ENCODE results near the gene IL36B. TPM values are rescaled to one million over a fixed set of nuclear protein-coding genes. Genes with fewer than 3 reads are reported as not detected.

Gene IL36B
- total RNA-seq, 2 donors from 2014 or later = not detected

DNA sequence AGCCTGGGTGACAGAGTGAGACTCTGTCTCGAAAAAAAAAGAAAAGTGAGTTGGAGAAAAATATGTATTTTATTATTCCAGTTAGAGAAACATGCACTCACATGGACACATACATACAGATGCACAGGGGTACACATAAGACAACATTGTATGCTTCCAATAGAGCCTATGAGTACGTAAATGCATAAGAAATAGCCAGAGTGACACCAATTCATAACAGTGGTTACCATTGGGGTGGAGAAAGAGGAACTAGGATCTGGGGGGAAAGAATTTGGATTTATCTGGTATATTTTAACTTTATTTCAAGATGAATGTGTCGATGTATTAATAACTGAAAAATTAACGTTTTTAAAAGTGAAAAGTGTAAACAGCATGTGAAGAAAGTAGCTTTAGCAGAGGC lies 31.4 kb downstream of the IL36B start:
- ATAC-seq = no peak
- DNase-seq = no peak
- intact Hi-C loops (cut with DNase I, micrococcal nuclease) = no loop called here

DNA sequence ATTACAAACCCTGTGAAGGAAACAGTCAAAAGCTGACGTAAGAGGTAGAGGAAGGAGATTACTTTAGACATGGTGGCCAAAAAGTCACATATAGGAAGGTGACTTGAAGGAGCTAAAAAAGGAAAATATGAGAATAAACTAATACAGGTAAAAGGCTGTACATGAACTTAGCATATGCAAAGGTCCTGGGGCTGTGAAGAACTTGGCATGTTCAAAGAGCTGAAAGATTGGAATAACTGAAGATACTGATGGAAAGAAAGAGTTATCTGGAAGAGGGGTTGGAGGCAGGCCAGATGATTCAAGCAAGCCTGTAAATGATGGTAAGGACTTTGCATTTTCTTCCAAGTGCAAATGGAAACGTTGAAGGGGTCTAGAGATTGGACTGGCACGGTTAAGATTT lies 34.2 kb downstream of the IL36B start:
- DNase-seq (no peak), ATAC-seq (no peak)
- intact Hi-C loops (cut with DNase I, micrococcal nuclease) = no loop called here

DNA sequence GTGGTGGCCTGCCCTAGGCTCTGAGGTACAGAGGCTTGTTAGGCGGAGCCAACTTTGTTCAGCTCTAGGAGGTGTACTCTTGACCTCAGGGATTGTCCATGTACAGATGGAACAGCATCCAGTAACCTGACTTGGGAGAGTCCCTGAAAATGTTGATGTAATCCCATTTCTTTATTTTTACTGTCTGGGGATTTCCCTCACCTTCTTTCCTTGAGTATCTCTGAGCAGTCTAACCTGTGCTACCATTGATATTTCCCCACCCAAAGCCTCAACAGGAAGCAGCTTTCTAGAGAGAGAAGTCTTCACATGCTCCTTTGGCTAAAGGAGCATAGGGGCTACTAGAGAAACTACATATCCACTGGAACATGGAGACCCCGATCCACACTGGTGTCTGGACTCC lies 37.0 kb downstream of the IL36B start:
- DNase-seq (no peak), ATAC-seq (no peak)
- intact Hi-C loops (cut with DNase I, micrococcal nuclease) = no loop called here

DNA sequence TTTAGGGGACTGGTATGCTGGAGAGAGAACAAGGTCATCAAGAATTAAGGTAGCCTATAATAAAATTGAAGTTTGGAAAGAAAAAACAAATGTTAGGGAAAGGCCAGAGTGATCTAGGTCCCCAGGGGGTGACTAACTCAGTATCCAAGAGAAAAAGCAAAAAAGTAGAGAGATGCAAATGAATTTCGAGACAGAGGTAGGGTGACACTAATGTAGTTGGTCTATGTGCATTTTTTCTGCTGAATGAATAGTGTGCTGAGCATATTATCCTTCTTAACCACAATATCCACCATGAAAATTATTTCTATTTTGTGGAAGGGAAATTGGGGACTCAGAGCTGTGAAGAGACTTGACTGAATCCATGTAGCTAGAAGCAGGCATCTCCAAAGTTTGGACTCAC lies 37.6 kb downstream of the IL36B start:
- no peak for ATAC-seq
- intact Hi-C loops (cut with DNase I, micrococcal nuclease) = no loop called here
- DNase-seq = no peak

DNA sequence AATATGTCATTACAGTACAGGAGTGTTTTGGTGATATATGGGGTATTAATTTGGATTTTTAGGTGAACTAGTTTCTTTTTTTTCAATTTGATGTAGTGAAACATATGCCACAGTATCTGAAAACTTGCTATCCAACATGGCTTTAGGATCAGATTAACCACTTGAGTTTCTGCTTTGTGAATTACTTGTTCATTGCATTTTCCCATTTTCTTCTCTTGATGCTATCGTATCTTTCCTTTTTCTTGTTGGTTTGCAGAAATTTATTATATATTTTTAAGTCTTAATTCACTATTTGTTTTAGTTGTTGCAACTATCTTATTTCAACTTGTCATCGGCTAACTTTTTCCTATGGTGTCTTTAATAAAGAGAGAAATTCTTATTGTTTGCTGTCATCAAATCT lies 38.6 kb downstream of the IL36B start:
- intact Hi-C loops (cut with DNase I, micrococcal nuclease) = no loop called here
- no peak for DNase-seq
- ATAC-seq = no peak

DNA sequence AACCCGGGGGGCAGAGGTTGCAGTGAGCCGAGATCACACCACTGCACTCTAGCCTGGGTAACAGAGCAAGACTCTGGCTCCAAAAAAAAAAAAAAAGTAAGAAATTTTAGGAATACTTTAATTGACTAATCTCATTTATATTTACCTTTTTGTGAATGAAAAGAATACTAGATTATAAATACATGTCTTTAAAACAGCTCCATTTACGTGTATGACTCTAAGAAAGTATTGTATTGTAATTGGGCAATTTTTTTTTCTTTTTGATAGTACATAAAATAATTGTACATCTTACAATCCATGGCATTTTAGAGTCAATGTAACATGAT lies 39.4 kb downstream of the IL36B start:
- DNase-seq (no peak), ATAC-seq (no peak)
- intact Hi-C loops (cut with DNase I, micrococcal nuclease) = no loop called here

DNA sequence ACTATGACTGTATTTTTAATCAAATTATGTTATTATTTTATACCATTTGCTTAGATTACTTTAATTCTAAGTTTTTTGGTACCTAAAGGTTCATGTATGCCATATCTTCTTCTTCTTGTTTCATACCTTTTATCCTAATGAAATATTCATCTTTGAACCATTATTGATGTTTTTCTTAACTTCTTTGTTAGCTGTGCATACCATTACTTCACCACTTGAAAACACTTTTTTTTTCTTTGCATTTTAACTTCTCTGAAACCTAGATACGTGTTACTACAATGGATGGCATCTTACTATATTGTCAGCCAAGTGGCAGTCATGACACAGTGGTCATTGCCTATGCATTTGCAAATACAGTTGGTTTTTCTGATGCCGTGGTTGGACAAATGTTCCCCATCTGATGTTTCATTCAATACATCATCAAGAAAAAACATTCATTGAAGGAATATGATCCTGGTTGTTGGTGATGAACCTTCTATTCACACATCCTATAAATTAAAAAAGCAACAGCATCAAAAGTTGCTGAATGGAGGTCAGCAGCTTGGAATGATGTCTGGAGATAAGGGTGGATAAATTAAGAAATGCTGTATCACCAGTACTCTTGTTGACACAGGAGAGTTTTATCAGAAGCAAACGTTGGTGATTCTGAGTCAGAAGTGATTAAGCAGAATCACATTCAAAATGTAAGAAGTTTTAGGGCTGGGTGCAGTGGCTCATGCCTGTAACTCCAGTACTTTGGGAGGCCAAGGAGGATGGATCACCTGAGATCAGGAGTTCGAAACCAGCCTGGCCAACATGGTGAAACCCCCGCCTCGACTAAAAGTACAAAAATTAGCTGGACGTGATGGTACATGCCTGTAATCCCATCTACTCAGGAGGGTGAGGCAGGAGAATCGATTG lies 40.0 kb downstream of the IL36B start:
- ATAC-seq (no peak), DNase-seq (no peak)
- intact Hi-C loops (cut with DNase I, micrococcal nuclease) = no loop called here

DNA sequence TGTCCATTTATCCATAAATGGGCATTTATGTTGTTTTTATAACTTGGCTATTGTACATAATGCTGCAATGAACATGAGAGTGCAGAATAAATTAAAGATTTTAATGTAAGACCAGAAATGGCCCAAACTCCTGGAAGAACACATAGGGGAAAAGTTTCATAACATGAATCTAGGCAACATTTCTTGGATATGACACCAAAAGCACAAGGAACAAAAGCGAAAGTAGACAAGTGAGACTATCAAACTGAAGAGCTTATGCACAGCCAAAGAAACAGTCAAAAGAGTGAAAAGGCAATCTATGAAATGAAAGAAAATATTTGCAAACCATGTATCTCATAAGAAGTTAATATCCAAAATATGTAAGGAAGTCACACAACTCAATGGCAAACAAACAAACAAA lies 41.6 kb downstream of the IL36B start:
- intact Hi-C loops (cut with DNase I, micrococcal nuclease) = no loop called here
- ATAC-seq = no peak
- no peak for DNase-seq

DNA sequence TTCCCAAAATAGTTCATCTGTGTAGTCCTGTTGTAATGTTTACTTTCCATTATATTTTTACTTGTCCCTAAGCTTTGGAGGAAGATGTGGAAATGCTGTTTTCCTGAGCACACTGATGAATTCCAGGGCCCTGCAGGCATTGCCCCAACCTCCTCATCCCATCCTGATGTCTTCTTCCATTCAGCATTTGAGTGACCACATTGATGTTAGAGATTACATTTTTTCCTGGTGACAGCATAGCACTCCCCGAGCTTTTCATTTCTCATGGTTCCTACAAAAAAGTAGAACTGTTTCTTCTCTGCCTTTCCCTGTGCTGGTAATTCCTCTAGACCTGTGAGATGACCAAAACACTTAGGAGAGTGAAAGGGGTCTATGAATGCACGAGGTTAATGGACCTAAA lies 42.6 kb downstream of the IL36B start:
- DNase-seq (no peak), ATAC-seq (no peak)

DNA sequence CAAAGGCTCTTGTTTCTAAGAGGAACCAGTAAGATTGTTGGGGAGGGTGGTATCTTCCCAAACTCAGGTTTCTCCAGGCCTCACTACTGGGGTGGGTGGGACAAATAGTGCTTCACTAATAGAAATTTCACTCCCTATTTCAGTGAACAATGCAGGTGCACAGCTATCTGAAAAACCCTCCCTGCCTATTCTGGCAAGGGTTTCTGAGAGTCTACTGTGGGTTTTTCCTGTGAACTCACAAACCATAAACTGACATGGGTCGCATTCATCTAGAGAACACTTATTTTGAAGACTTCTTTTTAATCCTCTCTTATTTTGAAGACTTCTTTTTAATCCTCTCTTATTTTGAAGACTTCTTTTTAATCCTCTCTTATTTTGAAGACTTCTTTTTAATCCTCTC lies 43.0 kb downstream of the IL36B start:
- intact Hi-C loops (cut with DNase I, micrococcal nuclease) = no loop called here
- DNase-seq (no peak), ATAC-seq (no peak)

More for the DNA sequence above, 42.6 kb downstream of the IL36B start:
- intact Hi-C loops (cut with DNase I, micrococcal nuclease) = no loop called here

DNA sequence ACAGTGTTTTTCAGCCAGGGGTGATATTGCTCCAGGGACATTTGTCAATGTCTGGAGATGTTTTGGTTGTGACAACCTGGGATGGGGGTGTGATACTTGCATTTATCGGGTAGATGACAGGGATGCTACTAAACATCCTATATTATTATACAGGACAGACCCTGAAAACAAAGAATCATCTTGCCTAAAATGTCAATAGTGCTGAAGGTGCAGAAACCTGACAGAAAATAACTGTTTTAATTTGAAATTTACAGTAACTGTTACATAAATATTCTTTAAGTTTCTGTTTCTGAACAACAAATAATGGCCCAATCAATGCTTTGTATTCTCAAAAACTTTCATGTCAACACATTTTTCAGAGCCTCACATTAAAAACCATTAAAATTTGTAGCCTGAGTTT lies 45.4 kb downstream of the IL36B start:
- no peak for ATAC-seq
- DNase-seq = no peak
- intact Hi-C loops (cut with DNase I, micrococcal nuclease) = no loop called here

DNA sequence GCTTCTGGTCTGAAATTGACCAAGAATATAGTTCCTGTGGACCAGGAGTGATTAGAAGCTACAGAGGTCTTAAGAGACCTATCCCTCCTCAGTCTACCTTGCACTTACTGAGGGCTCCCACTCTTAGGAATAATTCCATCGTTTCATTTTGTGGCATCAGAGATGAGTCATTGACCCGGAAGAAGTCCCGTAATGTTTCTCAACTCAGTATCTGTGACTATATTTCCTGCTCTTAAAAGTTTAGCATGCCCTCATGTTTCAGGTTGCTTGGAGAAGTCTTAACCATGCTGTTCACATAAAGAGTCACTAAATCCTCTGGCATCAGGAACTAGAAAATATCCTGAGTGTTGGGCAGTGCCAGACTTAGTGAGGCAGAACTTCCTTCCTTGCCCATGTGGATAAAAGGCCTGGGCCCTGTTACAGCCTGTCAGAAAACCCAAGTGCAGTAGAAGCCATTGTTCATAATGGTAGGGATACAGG lies 47.6 kb downstream of the IL36B start, which contains the start of gene IL36A:
Gene IL36A (plus strand): TSS at position 430 of the 480 bp plus-strand sequence. CDS start 413 bp downstream, outside the sequence.
- no peak for ATAC-seq
- DNase-seq = no peak
- intact Hi-C loops (cut with DNase I, micrococcal nuclease) = no loop called here

DNA sequence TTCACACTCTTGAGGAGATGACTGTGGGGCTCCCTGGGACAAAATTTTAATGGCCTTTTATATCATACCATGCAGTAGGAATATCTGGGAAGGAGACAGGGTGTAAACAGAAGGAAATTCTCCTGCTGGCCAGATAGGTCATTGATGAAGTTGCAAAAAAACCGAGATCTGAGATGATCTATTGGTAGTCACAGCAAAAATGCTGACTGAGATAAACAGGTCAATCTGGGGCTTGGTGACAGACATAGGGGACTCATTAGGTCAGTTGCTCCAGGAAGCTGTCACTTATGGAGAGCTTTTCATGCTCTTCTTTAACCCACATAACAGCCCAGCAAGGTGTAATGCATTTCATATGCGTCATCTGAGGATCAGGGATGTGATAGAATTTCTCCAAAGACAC lies 50.0 kb downstream of the IL36B start:
- intact Hi-C loops (cut with DNase I, micrococcal nuclease) = no loop called here
- DNase-seq = no peak
- ATAC-seq = no peak

DNA sequence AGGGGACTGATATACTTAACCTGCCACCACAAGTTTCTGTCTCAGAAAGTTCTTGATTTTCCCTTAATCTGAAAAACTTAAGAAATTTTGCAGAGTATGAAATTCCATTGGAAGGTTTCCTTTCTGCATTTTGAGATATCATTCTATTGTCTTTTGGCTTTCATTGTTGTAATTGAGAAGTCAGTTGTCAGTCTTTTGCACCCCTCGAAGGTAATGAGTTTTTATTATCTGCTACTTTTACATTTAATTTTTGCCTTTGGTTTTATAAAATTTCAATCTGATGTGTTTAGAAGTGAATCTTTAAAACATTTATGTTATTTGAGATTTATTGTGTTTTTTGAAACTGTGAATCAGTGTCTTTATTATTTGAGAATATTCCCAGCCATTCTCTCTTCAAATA lies 52.2 kb downstream of the IL36B start:
- intact Hi-C loops (cut with DNase I, micrococcal nuclease) = no loop called here
- ATAC-seq (no peak), DNase-seq (no peak)

DNA sequence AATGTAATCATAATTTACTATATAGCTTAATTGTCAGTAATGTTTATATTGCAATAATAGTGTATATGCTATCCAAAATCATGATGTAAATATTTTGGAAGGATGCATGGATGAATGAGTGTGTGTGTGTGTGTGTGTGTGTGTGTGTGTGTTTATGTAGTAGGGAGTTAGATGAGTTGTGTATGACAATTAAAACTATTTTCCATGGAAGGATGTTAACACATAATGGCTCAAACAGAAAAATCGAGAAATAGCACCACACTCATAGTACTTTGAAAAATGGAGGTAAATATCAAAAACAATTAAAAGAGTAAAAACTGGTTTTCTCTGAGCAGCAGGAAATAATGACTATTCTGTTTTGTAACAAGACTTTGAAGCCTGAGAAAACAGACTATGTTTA lies 55.5 kb downstream of the IL36B start:
- no peak for ATAC-seq
- no peak for DNase-seq
- intact Hi-C loops (cut with DNase I, micrococcal nuclease) = no loop called here

DNA sequence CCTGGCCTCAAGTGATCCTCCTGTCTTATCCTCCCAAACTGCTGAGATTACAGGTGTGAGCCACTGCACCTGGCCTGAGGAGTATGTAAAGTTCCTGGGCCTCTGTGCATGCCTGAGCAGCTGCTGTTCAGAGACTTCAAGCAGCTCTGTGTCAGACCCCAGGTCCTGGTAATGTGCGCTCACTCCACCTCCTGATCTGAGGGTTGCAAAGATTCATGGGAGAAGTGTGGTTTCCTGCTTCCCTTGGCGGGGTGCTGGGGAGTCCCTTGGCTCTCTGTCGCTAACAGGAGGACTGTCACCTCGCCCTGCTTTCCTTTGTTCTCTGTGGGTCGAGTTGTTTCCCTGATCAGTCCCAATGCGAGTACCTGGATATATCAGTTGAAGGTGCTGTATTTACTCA lies 56.0 kb downstream of the IL36B start:
- DNase-seq (no peak), ATAC-seq (no peak)
- intact Hi-C loops (cut with DNase I, micrococcal nuclease) = no loop called here

DNA sequence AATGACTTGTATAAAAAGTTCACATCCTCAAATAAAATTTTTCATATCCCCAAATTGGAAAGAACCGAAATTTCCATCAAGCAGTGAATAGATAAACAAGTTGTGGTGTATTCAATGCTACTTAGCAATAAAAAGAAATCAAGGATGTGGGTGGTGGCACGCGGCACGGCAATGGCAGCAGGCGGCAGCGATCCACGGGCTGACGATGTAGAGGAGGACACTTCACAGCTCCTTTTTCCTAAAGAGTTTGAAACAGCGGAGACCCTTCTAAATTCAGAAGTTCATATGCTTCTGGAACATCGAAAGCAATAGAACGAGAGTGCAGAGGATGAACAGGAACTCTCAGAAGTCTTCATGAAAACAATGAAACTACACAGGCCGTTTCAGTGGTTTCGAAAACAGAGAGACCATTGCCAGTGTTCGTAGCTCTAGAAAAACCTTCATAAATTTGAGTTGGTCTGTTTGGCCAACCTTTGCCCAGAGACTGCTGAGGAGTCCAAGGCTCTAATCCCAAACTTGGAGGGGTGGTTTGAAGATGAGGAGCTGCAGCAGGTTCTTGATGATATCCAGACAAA lies 57.2 kb downstream of the IL36B start:
- DNase-seq (no peak), ATAC-seq (no peak)
- intact Hi-C loops (cut with DNase I, micrococcal nuclease) = no loop called here

DNA sequence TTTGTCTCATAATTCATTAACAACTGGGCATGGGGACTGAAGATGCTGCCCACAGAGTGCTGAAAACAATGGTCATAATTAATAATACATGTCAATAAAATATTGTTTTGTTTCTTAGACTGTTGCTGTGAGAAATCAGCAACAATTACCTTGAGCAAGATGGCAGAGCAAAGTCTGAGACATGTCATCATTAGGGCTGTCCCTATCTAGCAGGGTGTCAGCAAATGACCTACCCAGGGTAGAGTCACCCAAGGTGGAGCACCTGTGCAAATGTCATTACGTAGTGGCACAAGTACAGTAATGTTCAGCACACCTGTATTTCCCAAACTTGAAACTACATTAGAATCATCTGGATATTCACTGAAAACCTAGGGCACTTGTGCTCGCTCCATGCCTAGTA lies 58.0 kb downstream of the IL36B start:
- intact Hi-C loops (cut with DNase I, micrococcal nuclease) = no loop called here
- DNase-seq (no peak), ATAC-seq (no peak)

DNA sequence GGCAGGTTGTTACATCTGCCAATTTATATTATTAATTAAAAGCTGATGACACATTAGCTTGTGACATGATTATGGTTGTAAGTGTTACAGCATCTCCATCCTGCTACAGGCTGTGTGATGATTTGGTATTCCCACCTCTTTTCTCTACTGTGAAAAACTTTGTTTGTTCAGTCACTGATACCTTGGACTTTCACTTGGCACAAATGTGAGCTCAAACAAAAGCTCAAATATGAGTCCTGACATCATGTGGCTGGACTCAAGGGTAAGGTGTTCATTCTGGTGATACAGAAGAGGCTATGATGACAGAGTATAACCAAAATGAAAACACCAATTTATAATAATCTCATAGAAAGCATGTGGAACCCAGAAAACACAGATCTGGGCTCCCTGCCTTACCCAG lies 58.8 kb downstream of the IL36B start:
- intact Hi-C loops (cut with DNase I, micrococcal nuclease) = no loop called here
- DNase-seq = no peak
- ATAC-seq = no peak

DNA sequence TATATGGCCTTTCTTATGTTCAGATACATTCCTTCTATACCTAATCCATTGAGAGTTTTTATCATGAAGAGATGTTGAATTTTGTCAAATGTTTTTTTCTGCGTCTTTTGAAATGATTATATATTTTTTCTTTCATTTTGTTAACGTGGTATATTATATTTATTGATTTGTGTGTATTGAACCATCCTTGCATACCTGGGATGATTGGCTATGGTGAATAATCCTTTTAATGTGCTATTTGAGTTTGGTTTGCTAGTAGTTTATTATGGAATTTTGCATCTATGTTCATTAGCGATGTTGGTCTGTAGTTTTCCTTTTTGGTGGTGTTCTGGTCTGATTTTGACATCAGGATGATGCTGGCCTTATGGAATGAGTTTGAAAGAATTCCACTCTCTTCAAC lies 63.1 kb downstream of the IL36B start:
- DNase-seq (no peak), ATAC-seq (no peak)
- intact Hi-C loops (cut with DNase I, micrococcal nuclease) = no loop called here

DNA sequence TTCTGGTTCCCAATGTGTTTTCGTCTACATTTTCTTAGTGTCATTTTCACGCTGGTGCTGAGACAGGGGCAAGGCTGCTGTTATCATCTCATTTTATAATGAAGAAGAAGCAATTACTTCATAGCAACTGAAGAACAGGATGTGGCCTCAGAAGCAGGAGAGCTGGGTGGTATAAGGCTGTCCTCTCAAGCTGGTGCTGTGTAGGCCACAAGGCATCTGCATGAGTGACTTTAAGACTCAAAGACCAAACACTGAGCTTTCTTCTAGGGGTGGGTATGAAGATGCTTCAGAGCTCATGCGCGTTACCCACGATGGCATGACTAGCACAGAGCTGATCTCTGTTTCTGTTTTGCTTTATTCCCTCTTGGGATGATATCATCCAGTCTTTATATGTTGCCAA lies 67.6 kb downstream of the IL36B start:
- DNase-seq (no peak), ATAC-seq (no peak)
- intact Hi-C loops (cut with DNase I, micrococcal nuclease) = no loop called here
